HepG2 (cell line): ENCODE measurements around the gene ARMH3.

ENCODE experiments used
- GABPB1 ChIP-seq: IDR thresholded peaks from 2 replicates; pipeline ENCODE4 v1.6.1; 2016; ENCODE audit warnings: mild to moderate bottlenecking, missing genetic modification reagents, moderate library complexity, missing compliant biosample characterization
- TF ChIP-seq, protein P1 (sequence below): IDR thresholded peaks from 2 replicates; pipeline ENCODE4 v1.6.1; 2012; ENCODE audit warnings: inconsistent platforms

DNA sequence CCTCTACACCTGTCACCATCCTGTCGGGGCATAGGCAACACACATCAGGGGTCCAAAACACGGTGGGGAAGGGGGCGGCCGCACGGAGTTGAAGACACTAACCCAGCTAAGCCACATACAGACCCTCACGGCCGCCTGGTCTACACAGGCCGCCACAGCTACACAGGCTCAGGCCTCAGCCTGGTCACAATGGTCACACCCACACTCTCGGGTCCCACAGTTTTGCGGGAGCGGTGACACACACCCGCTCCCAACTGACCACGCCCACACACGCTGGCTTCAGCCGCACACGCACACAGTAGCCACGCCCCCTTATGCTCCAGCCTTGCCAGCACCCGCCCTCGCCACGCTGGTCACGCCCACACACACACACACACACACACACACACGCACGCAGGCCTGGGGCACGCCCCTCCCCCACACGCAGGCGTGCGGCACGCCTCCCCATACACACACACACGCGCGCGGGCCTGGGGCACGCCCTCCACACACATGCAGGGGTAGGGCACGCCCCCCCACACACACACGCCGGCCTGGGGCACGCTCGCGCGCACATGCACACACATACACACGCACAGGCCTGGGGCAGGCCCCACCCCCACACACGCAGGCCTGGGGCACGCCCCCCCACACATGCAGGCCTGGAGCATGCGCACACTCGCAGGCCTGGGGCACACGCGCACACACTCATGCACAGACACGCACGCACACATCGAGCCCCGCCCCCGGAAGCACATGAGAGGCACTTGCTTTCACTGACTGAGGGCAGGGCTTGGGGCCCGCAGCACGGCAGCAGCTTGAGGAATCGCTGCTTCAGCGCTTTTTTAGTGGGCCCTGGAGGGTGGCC lies 225.4 kb downstream of the ARMH3 start:
- TF ChIP-seq, protein P1, sequence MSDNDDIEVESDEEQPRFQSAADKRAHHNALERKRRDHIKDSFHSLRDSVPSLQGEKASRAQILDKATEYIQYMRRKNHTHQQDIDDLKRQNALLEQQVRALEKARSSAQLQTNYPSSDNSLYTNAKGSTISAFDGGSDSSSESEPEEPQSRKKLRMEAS = no peak
- TF ChIP-seq GABPB1 = no peak
